Peyer's patch (tissue), 4 donors: ENCODE results near the gene TATDN3. TPM values are rescaled to one million over a fixed set of nuclear protein-coding genes. Genes with fewer than 3 reads are reported as not detected.
A peak's percentile ranks its signal among the peaks of the same experiment; 100 is the strongest.

Experiments used
- DNase-seq, 3 donors: peaks; one replicate each; pipeline ENCODE4 v3.0.0-alpha.2; 2017 to 2019
- H3K27ac ChIP-seq, 4 donors: fragments of 200-600 bp; sonication (generic); one replicate each; pipeline ENCODE4 v1.5.1; 2016 to 2019
- H3K27me3 ChIP-seq, 2 donors: fragments of 200-600 bp; sonication (generic); one replicate each; pipeline ENCODE4 v1.5.1; 2019
- H3K36me3 ChIP-seq, 3 donors: fragments of 200-600 bp; sonication (generic); one replicate each; pipeline ENCODE4 v1.5.1; 2016 to 2019
- H3K4me1 ChIP-seq, 4 donors: fragments of 200-600 bp; sonication (generic); one replicate each; pipeline ENCODE4 v1.5.1; 2016 to 2019
- H3K4me3 ChIP-seq, 4 donors: fragments of 200-600 bp; sonication (generic); 1 replicate in 3 of 4; 2 replicates in 1 of 4; pipeline ENCODE4 v1.5.1; 2016 to 2019; ENCODE audit warnings: mild to moderate bottlenecking in 1 of 4
- H3K9me3 ChIP-seq, 4 donors: fragments of 200-600 bp; sonication (generic); one replicate each; pipeline ENCODE4 v1.5.1; 2016 to 2019; ENCODE audit warnings: mild to moderate bottlenecking in 1 of 4
- POLR2A ChIP-seq, 2 donors: fragments of 450-650 bp; IDR thresholded peaks; one replicate each; pipeline ENCODE4 v1.5.1; 2017; ENCODE audit warnings: antibody characterized with exemption in 2 of 2, mild to moderate bottlenecking in 2 of 2, moderate library complexity in 2 of 2
- total RNA-seq, 4 donors: library from RNA; depleted of rRNA; stranded (reverse); fragments of >200 nt; gene quantifications; one replicate each; pipeline ENCODE4 v1.1.0, GENCODE V29; 2016
- TF ChIP-seq, protein P1 (sequence below), 6 experiments: fragments of 450-650 bp in 4 of 6; fragments of 200-600 bp in 2 of 6; sonication (generic) in 1 of 6; IDR thresholded peaks; one replicate each; pipeline ENCODE4 v1.5.1; 2017 to 2019; ENCODE audit warnings: antibody characterized with exemption in 6 of 6, mild to moderate bottlenecking in 3 of 6, moderate library complexity in 1 of 6

TATDN3 gene
- total RNA-seq, 4 donors from 2014 or later = 5.8 to 22.3 (median 12.8) TPM

DNA sequence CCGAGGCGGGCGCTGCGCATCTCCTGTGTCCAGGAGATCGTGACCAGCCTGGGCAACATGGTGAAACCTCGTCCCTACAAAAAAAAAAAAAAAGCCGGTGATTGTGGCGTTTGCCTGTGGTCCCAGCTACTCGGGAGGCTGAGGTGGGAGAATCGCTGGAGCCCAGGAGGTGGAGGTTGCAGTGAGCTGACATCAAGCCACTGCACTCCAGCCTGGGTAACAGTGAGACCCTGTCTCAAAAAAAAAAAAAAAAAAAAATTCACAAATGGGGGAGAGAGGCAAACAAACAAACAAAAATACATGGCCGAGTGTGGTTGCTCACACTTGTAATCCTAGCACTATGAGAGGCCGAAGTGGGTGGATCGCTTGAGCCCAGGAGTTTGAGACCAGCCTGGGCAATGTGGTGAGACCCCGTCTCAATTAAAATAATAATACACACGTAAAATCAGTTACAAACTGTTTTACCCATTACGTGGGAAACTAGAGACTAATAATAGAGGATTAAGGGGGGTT, 758 bp downstream of the TATDN3 start:
- Histone ChIP-seq H3K9me3 (no peaks in the 10 kb centered on the region), H3K27ac (peak overlapping the region; percentile 87 to 91 (median 88)), H3K4me1 (peaks cover 0 to 30% (median 4%) of the 10 kb centered on the region in 4 donors), H3K36me3 (peaks cover 0 to 11% (median 0%) of the 10 kb centered on the region in 3 donors), H3K4me3 (peak overlapping the region; percentile 54 to 91 (median 80)), H3K27me3 (no peaks in the 10 kb centered on the region)
- DNase-seq = no peak
- no peak for TF ChIP-seq POLR2A (IDR thresholded peaks at IDR 0.05)
- TF ChIP-seq, protein P1, sequence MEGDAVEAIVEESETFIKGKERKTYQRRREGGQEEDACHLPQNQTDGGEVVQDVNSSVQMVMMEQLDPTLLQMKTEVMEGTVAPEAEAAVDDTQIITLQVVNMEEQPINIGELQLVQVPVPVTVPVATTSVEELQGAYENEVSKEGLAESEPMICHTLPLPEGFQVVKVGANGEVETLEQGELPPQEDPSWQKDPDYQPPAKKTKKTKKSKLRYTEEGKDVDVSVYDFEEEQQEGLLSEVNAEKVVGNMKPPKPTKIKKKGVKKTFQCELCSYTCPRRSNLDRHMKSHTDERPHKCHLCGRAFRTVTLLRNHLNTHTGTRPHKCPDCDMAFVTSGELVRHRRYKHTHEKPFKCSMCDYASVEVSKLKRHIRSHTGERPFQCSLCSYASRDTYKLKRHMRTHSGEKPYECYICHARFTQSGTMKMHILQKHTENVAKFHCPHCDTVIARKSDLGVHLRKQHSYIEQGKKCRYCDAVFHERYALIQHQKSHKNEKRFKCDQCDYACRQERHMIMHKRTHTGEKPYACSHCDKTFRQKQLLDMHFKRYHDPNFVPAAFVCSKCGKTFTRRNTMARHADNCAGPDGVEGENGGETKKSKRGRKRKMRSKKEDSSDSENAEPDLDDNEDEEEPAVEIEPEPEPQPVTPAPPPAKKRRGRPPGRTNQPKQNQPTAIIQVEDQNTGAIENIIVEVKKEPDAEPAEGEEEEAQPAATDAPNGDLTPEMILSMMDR (IDR thresholded peaks at IDR 0.05) = no peak

DNA sequence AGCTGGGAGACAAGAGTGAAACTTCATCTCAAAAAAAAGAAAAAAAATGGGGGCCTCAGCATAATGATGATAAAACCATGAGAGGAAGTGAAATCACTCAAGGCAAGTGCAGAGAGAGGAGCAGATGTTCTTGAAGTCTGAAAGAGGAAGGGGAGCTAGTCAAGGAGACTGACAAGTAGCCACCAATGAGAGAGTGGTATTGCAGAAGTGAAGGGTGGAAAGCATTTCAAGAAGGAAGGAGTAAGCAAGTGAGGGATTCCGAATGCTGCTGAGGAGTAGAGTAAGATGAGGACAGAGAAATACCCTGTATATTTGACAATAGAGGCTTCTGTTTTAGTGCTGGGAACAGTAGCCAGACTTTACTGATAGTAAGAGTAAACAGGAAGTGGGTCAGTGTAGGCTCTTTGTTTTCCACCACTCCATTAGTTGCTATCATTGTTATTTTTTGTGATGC, 2.9 kb downstream of the TATDN3 start:
- H3K9me3 ChIP-seq = no peaks in the 10 kb centered on the region
- H3K36me3 ChIP-seq = peaks cover 0 to 15% (median 0%) of the 10 kb centered on the region in 3 donors
- no peak for DNase-seq
- peak overlapping the region; percentile 5 to 64 (median 36) for H3K27ac ChIP-seq
- H3K27me3 ChIP-seq = no peaks in the 10 kb centered on the region
- TF ChIP-seq, protein P1 (IDR thresholded peaks at IDR 0.05) = no peak
- TF ChIP-seq POLR2A (IDR thresholded peaks at IDR 0.05) = no peak
- peaks cover 0 to 23% (median 4%) of the 10 kb centered on the region in 4 donors for H3K4me1 ChIP-seq
- H3K4me3 ChIP-seq = no peak overlapping the region

DNA sequence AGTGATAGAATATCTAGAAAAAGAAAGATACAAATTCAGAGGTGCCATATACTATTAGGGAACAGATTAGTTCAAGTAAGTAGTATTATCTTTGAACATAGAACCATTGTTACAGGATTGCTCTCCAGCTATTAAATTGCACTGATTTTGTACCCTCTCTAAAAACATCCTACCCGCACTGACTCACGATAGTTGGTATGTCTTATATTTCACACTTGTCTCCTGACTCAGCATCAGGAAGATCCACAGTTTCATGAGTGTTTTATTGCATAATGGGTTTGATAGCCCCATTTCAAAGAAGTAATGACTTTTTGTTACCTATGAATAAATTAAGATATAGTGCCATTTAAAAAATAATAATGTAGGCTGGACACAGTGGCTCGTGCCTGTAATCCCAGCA, 6.0 kb downstream of the TATDN3 start:
- TF ChIP-seq, protein P1 (IDR thresholded peaks at IDR 0.05) = no peak
- no peak for TF ChIP-seq POLR2A (IDR thresholded peaks at IDR 0.05)
- H3K9me3 ChIP-seq = no peaks in the 10 kb centered on the region
- peaks cover 0 to 8% (median 0%) of the 10 kb centered on the region in 4 donors for H3K4me1 ChIP-seq
- H3K36me3 ChIP-seq = peaks cover 0 to 18% (median 0%) of the 10 kb centered on the region in 3 donors
- no peak overlapping the region for H3K4me3 ChIP-seq
- no peaks in the 10 kb centered on the region for H3K27me3 ChIP-seq
- no peak for DNase-seq
- H3K27ac ChIP-seq = no peak overlapping the region

DNA sequence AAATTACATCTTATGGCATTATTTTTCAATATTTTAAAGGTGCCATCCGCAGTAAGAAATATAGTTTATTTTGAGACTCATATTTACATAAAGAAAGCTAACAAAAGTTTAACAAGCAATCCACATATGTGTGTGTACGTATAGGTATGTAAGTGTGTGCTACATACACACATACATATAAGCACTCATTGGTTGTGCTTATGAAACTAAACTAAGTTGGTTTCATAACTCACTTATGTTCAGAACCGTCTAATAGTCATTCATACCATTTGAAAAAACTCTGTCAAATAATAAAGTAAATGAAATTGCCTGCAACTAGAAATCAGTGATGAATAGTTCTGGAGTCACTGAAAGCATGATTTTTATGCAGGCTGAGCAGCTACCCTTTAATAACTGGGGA, 14.1 kb downstream of the TATDN3 start:
- no peak overlapping the region for H3K4me3 ChIP-seq
- no peaks in the 10 kb centered on the region for H3K9me3 ChIP-seq
- peaks cover 0 to 32% (median 0%) of the 10 kb centered on the region in 3 donors for H3K36me3 ChIP-seq
- no peaks in the 10 kb centered on the region for H3K27me3 ChIP-seq
- no peak overlapping the region for H3K27ac ChIP-seq
- no peaks in the 10 kb centered on the region for H3K4me1 ChIP-seq
- no peak for TF ChIP-seq POLR2A (IDR thresholded peaks at IDR 0.05)
- TF ChIP-seq, protein P1 (IDR thresholded peaks at IDR 0.05) = no peak
- no peak for DNase-seq

DNA sequence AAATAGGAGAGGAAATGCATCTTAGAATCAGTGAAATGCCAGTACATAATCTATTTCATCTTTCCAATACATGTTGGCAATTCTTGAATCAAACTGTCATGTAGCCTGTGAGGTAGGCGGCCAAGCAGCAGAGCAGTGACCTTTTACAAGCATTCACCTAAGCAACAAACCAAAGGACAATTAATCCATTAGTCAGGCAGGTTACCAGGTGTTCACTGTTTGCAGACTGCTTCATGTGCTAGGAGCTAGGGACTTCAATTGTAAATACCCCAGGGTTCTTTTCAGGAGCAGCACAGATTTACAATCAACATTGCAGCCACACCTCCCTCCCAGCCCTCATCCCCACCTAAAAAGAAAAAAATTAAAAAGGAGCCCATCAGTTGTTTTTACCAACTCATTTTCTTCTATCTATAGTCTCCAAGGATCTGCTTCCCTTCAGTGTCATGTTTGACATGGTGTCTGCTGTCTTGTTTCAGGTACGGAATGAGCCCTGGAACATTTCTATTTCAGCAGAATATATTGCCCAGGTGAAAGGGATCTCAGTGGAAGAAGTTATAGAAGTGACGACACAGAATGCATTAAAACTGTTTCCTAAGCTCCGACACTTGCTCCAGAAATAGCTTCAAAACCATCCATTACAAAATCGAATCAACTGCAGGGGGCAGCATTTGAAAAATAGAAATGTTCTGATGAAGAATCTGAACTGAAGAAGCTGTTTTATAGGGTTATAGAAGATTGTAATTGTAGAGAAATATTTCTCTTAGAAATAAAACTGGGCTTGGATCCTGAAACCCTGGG, 23.0 kb downstream of the TATDN3 start:
- no peaks in the 10 kb centered on the region for H3K9me3 ChIP-seq
- no peak for DNase-seq
- no peak overlapping the region for H3K4me3 ChIP-seq
- H3K4me1 ChIP-seq = peaks cover 0 to 5% (median 0%) of the 10 kb centered on the region in 4 donors
- H3K27ac ChIP-seq = no peak overlapping the region
- H3K36me3 ChIP-seq = no peaks in the 10 kb centered on the region
- no peaks in the 10 kb centered on the region for H3K27me3 ChIP-seq
- TF ChIP-seq, protein P1 (IDR thresholded peaks at IDR 0.05) = peak in 4 of 6 experiments; percentile 30 to 62 (median 55)
- TF ChIP-seq POLR2A (IDR thresholded peaks at IDR 0.05) = no peak
